ENCODE results near the gene EDAR. TPM values are rescaled to one million over a fixed set of nuclear protein-coding genes. Genes with fewer than 3 reads are reported as not detected.

Gene EDAR
- total RNA-seq, 1 donor from 2014 or later = not detected

DNA sequence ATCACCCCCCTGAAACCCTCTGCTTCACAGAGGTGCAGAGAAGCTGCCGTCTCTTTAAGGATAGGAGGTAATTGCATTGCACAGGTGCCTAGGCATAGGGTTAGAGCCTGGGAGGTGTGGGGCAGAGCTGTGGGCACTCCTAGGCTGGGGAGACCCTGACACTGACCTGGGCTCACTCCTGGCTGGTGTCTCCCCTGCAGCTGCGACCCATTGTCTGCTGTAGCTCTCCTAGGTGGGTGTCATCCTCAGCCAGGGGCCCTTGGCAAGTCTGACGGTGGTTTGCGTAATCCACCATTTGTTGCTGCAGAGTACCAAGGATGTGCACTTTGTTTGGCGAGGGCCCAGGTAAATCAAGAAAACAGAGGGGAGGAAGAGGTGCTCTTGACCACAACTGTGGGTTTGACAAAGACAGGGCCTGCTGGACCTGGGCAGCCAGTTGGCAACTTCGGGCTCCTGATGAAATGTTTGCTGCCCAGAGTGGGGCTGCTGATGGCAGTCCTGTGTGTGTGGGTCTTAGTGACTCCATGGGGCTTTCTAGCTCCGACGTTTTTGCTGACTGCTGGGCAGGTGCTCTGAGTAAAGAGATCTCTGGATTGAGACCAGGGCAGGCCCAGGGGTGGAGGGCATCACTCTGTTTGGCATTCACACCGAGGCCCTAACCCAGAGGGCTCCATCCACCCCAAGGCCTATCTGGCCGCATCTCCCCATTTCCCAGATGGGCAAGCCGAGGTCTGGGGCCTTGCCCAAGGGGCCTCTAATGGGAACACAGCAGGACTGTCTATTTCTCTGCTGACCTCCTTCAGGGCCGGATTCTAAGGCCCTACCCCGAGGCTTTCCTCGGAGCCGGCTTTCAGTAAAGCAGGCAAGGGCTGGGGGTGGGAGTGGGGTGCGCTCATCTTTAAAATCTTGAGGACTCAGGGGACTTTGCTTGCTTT is 67.7 kb downstream of the EDAR start:
- TF ChIP-seq, protein P1, sequence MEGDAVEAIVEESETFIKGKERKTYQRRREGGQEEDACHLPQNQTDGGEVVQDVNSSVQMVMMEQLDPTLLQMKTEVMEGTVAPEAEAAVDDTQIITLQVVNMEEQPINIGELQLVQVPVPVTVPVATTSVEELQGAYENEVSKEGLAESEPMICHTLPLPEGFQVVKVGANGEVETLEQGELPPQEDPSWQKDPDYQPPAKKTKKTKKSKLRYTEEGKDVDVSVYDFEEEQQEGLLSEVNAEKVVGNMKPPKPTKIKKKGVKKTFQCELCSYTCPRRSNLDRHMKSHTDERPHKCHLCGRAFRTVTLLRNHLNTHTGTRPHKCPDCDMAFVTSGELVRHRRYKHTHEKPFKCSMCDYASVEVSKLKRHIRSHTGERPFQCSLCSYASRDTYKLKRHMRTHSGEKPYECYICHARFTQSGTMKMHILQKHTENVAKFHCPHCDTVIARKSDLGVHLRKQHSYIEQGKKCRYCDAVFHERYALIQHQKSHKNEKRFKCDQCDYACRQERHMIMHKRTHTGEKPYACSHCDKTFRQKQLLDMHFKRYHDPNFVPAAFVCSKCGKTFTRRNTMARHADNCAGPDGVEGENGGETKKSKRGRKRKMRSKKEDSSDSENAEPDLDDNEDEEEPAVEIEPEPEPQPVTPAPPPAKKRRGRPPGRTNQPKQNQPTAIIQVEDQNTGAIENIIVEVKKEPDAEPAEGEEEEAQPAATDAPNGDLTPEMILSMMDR (IDR thresholded peaks at IDR 0.05) = no peak
- Mint-ChIP-seq H3K4me3 (no peak overlapping the region), H3K4me1 (no peaks in the 10 kb centered on the region), H3K27me3 (no peaks in the 10 kb centered on the region), H3K36me3 (ENCODE audit: low read depth) (no peaks in the 10 kb centered on the region), H3K27ac (no peak overlapping the region), H3K9me3 (no peaks in the 10 kb centered on the region)
- no peak for ATAC-seq (ENCODE audit: low read depth)
- DNase-seq = no peak
- ChIA-PET POLR2A (no interaction called here), CTCF (no interaction called here)
- intact Hi-C loops (cut with micrococcal nuclease) = no loop called here

DNA sequence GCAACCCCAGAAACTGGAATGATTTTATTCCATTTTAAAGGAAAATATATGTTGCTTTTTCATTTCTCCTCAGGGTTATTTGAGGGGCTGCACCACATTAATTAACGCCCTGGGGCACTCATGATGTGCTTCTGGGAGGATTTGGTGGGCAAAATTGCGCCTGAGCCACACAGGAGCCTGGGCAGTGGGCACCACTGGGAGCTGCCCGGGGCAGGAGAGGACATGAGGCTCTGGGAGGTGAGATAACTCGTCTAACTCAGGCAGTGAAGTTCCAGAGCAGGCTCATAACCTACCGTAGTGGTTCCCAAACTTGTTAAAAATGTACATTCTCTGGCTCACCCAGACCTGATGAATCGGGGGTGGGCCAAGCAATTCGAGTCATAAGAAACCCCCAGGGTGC is 68.3 kb downstream of the EDAR start:
- Mint-ChIP-seq H3K27me3 (no peaks in the 10 kb centered on the region), H3K4me3 (no peak overlapping the region), H3K36me3 (ENCODE audit: low read depth) (no peaks in the 10 kb centered on the region), H3K9me3 (no peaks in the 10 kb centered on the region), H3K27ac (no peak overlapping the region), H3K4me1 (no peaks in the 10 kb centered on the region)
- intact Hi-C loops (cut with micrococcal nuclease) = no loop called here
- TF ChIP-seq, protein P1 (IDR thresholded peaks at IDR 0.05) = no peak
- CTCF ChIA-PET = no interaction called here
- ATAC-seq (ENCODE audit: low read depth) (no peak), DNase-seq (no peak)
- POLR2A ChIA-PET = no interaction called here

DNA sequence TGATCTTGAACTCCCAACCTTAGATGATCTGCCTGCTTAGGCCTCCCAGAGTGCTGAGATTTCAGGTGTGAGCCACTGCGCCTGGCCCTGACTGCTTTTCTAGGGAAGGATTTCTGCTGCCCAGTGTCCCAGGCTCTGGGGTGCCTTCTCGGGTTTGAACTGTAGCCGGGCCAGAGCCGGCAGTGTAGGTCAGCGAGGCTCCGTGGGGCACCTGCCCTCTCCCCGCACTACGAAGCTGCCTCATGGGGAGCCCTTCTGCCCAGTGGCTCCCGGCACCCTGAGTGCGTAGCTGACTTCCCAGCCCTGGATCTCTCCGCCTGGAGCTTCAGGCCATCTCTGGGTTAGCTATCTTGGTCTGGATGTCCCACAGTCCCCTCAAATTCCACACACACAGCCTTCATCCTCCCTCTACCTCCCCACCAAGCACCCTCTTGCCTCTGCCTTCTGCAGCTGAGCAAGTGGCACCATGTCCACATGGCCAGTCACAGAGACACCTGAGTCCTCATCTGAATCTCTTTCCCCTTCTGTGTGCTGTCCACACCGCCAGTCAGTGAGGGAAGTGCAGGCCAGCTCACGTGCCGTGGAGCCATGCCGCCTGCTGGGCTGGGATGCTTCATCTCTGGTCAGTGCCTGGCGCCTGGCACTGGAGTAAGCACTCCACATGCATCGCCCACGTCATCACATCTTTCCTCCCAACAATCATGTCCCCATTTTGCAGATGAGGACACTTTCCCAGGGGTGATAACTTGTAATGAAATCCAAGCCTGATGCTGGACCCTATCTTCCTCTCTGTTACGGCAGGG is 69.2 kb downstream of the EDAR start:
- no peaks in the 10 kb centered on the region for H3K36me3 Mint-ChIP-seq (ENCODE audit: low read depth)
- no peak for DNase-seq
- no peak overlapping the region for H3K4me3 Mint-ChIP-seq
- no peak for ATAC-seq (ENCODE audit: low read depth)
- H3K27me3 Mint-ChIP-seq = no peaks in the 10 kb centered on the region
- POLR2A ChIA-PET = no interaction called here
- TF ChIP-seq, protein P1 (IDR thresholded peaks at IDR 0.05) = no peak
- no peak overlapping the region for H3K27ac Mint-ChIP-seq
- no peaks in the 10 kb centered on the region for H3K9me3 Mint-ChIP-seq
- CTCF ChIA-PET = no interaction called here
- no peaks in the 10 kb centered on the region for H3K4me1 Mint-ChIP-seq
- intact Hi-C loops (cut with micrococcal nuclease) = no loop called here

DNA sequence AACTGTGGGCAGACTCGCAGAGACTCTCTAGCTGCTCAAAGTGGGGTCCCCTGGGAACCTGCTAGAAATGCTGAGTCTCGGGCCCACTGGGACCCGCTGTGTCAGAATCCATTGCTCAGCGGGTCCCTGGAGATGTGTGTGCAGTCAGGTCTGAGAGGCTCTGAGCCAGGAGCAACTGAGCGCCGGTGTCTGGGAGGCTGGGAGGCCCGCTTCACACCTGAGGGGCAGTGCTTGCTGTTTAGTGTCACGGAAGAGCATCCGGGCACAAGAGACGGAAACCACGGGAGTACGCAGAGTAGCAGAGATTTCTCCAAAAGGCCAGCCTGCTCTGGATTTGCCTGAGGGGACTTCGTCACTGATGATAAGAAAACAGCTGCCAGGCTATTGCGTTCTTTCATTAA is 70.1 kb downstream of the EDAR start:
- no peaks in the 10 kb centered on the region for H3K9me3 Mint-ChIP-seq
- H3K27ac Mint-ChIP-seq = no peak overlapping the region
- H3K4me3 Mint-ChIP-seq = no peak overlapping the region
- ChIA-PET CTCF (no interaction called here), POLR2A (no interaction called here)
- TF ChIP-seq, protein P1 (IDR thresholded peaks at IDR 0.05) = no peak
- H3K4me1 Mint-ChIP-seq = no peaks in the 10 kb centered on the region
- no peak for DNase-seq
- H3K27me3 Mint-ChIP-seq = no peaks in the 10 kb centered on the region
- no peaks in the 10 kb centered on the region for H3K36me3 Mint-ChIP-seq (ENCODE audit: low read depth)
- intact Hi-C loops (cut with micrococcal nuclease) = no loop called here
- no peak for ATAC-seq (ENCODE audit: low read depth)

DNA sequence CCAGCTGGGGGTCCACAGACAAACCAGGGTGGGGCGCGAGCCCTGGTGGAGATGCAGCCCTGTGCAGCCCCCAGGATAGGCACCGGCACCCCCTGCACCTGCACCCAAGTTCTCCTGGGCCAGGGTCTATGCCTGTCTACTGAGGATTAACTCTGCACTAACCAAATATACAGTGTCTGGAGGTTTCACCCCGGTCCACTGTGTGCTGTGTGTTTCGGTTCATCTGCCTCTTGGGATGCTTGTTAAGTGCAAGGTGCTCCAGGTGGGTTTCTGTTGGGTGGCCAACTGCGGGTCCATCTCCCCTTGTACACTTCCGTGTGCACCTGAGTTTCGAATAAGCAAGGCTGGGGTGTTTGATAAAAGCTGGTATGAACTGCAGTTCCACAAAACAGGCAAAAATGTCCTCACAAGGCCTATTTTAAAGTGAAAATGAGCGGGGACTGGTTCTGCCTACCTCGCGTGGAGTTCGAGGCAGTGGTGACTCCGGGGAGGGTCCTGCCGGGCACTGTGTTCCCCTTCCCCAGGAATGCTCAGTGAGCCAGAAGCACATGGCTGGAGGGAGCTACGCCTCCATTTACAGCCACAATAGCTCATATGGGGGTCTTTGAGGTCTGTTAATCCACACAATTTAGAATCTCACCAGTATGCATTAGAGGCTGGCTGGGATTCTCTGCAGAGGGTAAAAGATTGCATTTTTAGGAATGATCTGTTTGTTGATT is 70.7 kb downstream of the EDAR start:
- intact Hi-C loops (cut with micrococcal nuclease) = no loop called here
- no peak for ATAC-seq (ENCODE audit: low read depth)
- no peak for DNase-seq
- H3K4me3 Mint-ChIP-seq = no peak overlapping the region
- no peaks in the 10 kb centered on the region for H3K9me3 Mint-ChIP-seq
- TF ChIP-seq, protein P1 (IDR thresholded peaks at IDR 0.05) = no peak
- no peaks in the 10 kb centered on the region for H3K36me3 Mint-ChIP-seq (ENCODE audit: low read depth)
- H3K4me1 Mint-ChIP-seq = no peaks in the 10 kb centered on the region
- no peaks in the 10 kb centered on the region for H3K27me3 Mint-ChIP-seq
- ChIA-PET POLR2A (no interaction called here), CTCF (no interaction called here)
- H3K27ac Mint-ChIP-seq = no peak overlapping the region
